Glutamatergic neuron (in vitro differentiated cells): ENCODE measurements around the gene SLC49A4. TPM values are rescaled to one million over a fixed set of nuclear protein-coding genes. Genes with fewer than 3 reads are reported as not detected.

Experiments used
- DNase-seq: peaks from one replicate; pipeline ENCODE4 v3.0.0; 2022
- H3K27ac Mint-ChIP-seq: one replicate; pipeline ENCODE4 v1.8.0; 2020; ENCODE audit warnings: mild to moderate bottlenecking, mixed read lengths, inconsistent platforms; ENCODE audit not compliant: unreplicated experiment
- H3K27me3 Mint-ChIP-seq: one replicate; pipeline ENCODE4 v1.8.0; 2020; ENCODE audit warnings: mild to moderate bottlenecking, moderate library complexity, mixed read lengths, inconsistent platforms; ENCODE audit not compliant: unreplicated experiment
- H3K36me3 Mint-ChIP-seq: one replicate; pipeline ENCODE4 v1.8.0; 2020; ENCODE audit warnings: mild to moderate bottlenecking, mixed read lengths, inconsistent platforms; ENCODE audit not compliant: unreplicated experiment
- H3K4me1 Mint-ChIP-seq: one replicate; pipeline ENCODE4 v1.8.0; 2020; ENCODE audit warnings: mild to moderate bottlenecking, low read depth, mixed read lengths, inconsistent platforms; ENCODE audit not compliant: unreplicated experiment
- H3K4me3 Mint-ChIP-seq: one replicate; pipeline ENCODE4 v1.8.0; 2020; ENCODE audit warnings: mild to moderate bottlenecking, mixed read lengths, inconsistent platforms; ENCODE audit not compliant: unreplicated experiment
- H3K9me3 Mint-ChIP-seq: one replicate; pipeline ENCODE4 v1.8.0; 2020; ENCODE audit warnings: mild to moderate bottlenecking, moderate library complexity, mixed read lengths, inconsistent platforms; ENCODE audit not compliant: unreplicated experiment
- CTCF ChIP-seq: fragments of 200-600 bp; sonication (generic); IDR thresholded peaks from one replicate; pipeline ENCODE4 v1.5.0; 2021; ENCODE audit not compliant: partially characterized antibody, unreplicated experiment
- total RNA-seq: library from RNA; stranded (reverse); fragmentation: NEBNext Ultra II Directional; extraction: Animal tissue kit (Norgen Biotek cat#: 25700); gene quantifications from one replicate; pipeline ENCODE4 v1.2.1, GENCODE V29; 2021; ENCODE audit not compliant: unreplicated experiment

SLC49A4 gene
- total RNA-seq, 1 donor from 2014 or later, result 8.6 TPM

DNA sequence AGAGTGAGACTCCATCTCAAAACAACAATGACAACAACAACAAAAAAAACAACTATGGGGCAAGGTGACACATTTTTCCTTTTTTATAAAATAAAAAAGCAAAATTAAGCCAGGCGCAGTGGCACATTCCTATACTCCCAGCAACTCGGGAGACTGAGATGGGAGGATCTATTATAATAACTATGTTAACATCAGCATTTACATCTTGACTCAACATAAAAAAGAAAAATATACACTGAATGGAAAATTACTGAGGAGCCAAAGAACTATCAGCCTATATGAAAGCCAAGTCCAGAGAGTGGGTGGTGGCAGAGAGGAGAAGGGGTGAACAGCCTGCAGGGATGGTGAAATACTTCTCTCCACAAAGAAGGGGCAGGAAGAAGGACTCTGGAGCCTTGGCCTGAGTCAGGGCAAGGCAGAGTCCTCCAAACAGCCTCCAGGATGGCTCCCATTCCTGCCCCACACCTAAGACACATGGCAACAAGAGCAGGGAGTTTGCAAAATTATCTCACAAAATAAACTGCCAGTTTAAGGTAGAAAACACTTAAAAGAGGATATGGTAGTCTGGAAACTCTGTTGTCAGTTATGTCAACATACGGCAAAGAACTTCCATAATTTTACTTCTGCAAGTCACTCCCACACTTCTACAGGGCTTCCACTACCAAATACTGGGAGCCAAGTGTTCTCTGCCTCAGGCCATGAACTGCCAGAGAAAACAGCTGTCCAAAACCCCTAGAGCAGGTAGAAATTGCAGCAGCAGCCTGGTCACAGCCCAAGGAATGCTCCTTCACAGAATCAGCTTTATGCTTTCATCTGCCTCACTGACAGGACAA is 27.1 kb upstream of the SLC49A4 start:
- H3K9me3 Mint-ChIP-seq, result no peaks in the 10 kb centered on the region
- TF ChIP-seq CTCF, result no peak
- H3K36me3 Mint-ChIP-seq, result no peaks in the 10 kb centered on the region
- no peaks in the 10 kb centered on the region for H3K4me1 Mint-ChIP-seq
- H3K27ac Mint-ChIP-seq, result no peak overlapping the region
- no peak overlapping the region for H3K4me3 Mint-ChIP-seq
- no peaks in the 10 kb centered on the region for H3K27me3 Mint-ChIP-seq
- no peak for DNase-seq

DNA sequence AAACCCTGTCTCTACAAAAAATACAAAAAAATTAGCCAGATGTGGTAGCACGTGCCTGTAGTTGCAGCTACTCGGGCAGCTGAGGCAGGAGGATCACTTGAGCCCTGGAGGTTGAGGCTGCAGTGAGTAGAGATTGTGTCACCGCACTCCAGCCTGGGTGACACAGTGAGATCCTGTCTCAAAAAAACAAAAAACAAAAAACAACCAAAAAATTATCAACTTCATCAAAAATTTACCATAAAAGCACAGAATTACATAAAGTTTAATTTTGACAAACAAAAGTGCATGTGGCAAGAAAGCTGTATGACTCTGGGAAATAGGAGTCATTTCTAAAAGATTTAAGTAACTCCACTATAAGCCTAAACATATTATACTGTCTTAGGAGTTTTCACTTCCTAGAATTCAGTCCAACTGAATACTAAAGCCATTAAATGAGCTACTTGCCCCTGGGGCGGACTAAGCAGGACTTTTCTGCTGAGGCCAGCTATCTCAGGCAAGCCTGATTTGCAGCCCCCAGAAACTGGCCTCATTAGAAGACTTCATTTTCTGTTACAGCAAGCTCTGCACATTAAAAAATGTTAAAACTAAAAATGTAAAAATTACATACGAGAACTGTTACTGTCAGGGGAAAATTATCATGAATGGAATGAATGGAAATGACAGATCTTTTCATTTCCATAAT is 24.2 kb upstream of the SLC49A4 start:
- TF ChIP-seq CTCF, result no peak
- H3K9me3 Mint-ChIP-seq, result no peaks in the 10 kb centered on the region
- no peak overlapping the region for H3K4me3 Mint-ChIP-seq
- H3K27me3 Mint-ChIP-seq, result no peaks in the 10 kb centered on the region
- H3K4me1 Mint-ChIP-seq, result no peaks in the 10 kb centered on the region
- DNase-seq, result no peak
- no peaks in the 10 kb centered on the region for H3K36me3 Mint-ChIP-seq
- H3K27ac Mint-ChIP-seq, result no peak overlapping the region

DNA sequence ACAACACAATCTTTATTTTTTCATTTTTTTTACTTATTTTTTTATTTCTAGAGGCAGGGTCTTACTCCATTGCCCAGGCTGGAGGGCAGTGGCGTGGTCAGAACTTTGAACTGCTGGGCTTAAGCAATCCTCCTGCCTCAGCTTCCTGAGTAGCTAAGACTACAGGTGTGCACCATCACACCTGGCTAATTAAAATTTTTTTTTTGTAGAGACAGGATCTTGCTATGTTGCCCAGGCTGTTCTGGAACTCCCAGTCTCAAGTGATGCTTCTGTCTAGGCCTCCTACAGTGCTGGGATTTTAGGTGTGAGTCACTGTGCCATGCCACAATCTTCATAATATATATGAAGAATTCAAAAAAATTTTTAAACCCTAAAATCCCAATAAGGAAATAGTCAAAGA is 22.0 kb upstream of the SLC49A4 start:
- Mint-ChIP-seq H3K4me1 (no peaks in the 10 kb centered on the region), H3K36me3 (no peaks in the 10 kb centered on the region), H3K27me3 (no peaks in the 10 kb centered on the region), H3K9me3 (no peaks in the 10 kb centered on the region), H3K27ac (no peak overlapping the region), H3K4me3 (no peak overlapping the region)
- TF ChIP-seq CTCF, result no peak
- DNase-seq, result no peak

DNA sequence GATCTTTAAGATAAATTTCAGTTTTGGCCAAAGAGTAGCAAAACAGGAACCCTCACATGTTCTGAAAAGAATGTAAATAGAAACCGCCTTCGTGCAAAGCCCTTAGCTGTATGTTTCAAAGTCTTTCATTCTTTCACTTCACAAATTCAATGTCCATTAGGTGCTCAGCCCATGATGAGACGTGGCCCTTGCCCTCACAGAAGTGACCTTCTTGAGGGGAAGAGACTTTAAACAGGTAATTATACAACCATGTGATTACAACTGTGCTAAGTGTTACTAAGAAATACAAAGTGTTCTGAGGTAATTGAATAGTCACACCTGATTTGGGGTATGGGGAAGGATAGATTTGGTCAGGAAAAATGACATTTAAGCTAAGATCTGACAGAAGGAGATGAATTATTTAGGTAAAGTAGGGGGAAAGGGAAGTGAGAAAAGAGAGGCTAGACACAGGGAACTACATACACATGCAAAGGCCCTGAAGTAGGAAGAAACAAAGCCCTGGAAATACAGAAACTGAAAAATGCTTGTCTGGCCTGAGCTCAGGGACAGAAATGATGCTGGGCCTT is 20.8 kb upstream of the SLC49A4 start:
- no peaks in the 10 kb centered on the region for H3K36me3 Mint-ChIP-seq
- no peak for TF ChIP-seq CTCF
- no peak overlapping the region for H3K4me3 Mint-ChIP-seq
- no peak overlapping the region for H3K27ac Mint-ChIP-seq
- H3K27me3 Mint-ChIP-seq, result no peaks in the 10 kb centered on the region
- no peak for DNase-seq
- H3K9me3 Mint-ChIP-seq, result peaks cover 1% of the 10 kb centered on the region
- H3K4me1 Mint-ChIP-seq, result no peaks in the 10 kb centered on the region

GRCh38 chr3:122774564-122774963 is 20.3 kb upstream of the SLC49A4 start:
- Mint-ChIP-seq H3K27me3 (no peaks in the 10 kb centered on the region), H3K9me3 (peaks cover 1% of the 10 kb centered on the region), H3K27ac (no peak overlapping the region), H3K4me3 (no peak overlapping the region), H3K36me3 (no peaks in the 10 kb centered on the region), H3K4me1 (no peaks in the 10 kb centered on the region)
- DNase-seq, result no peak
- TF ChIP-seq CTCF, result no peak
